ENCODE data around the gene WNK1.
"Not testable (repeated sequence)": the region's sequence is repeated elsewhere in the genome, so short reads cannot be mapped to it uniquely, and the experiment has no call there.

WNK1 gene

GRCh38 chr12:818733-819132, 66.4 kb downstream of the WNK1 start:
- DNase-seq = no peak

- DNase-seq = no peak
Observed at GRCh38 chr12:820336-820735, 68.0 kb downstream of the WNK1 start.

GRCh38 chr12:823028-823698, 70.8 kb downstream of the WNK1 start:
- DNase-seq = no peak

GRCh38 chr12:826331-826730, 74.0 kb downstream of the WNK1 start:
- no peak for DNase-seq

GRCh38 chr12:828726-829395, 76.5 kb downstream of the WNK1 start:
- DNase-seq = no peak

- no peak for DNase-seq
Observed at GRCh38 chr12:830111-830867, 77.9 kb downstream of the WNK1 start.

GRCh38 chr12:835754-836518, 83.6 kb downstream of the WNK1 start:
- DNase-seq = no peak

GRCh38 chr12:836952-837351, 84.6 kb downstream of the WNK1 start:
- DNase-seq = no peak

- DNase-seq = no peak
Observed at GRCh38 chr12:837548-837947, 85.2 kb downstream of the WNK1 start.

- DNase-seq = no peak
Observed at GRCh38 chr12:843609-844008, 91.2 kb downstream of the WNK1 start.

- no peak for DNase-seq
Observed at GRCh38 chr12:846421-846820, 94.0 kb downstream of the WNK1 start.

GRCh38 chr12:848173-848865, 95.9 kb downstream of the WNK1 start:
- DNase-seq = no peak

- DNase-seq = no peak
Observed at GRCh38 chr12:848882-849527, 96.6 kb downstream of the WNK1 start.

- not testable (repeated sequence) for DNase-seq
Observed at GRCh38 chr12:849733-850437, 97.5 kb downstream of the WNK1 start.

GRCh38 chr12:851343-851742, 99.0 kb downstream of the WNK1 start:
- no peak for DNase-seq

GRCh38 chr12:851913-852312, 99.5 kb downstream of the WNK1 start:
- no peak for DNase-seq

GRCh38 chr12:852864-853263, 100.5 kb downstream of the WNK1 start:
- DNase-seq = no peak

- no peak for DNase-seq
Observed at GRCh38 chr12:857611-858010, 105.2 kb downstream of the WNK1 start.

- no peak for DNase-seq
Observed at GRCh38 chr12:862303-862911, 110.0 kb downstream of the WNK1 start.

- DNase-seq = no peak
Observed at GRCh38 chr12:863285-863684, 110.9 kb downstream of the WNK1 start.

GRCh38 chr12:865614-866013, 113.2 kb downstream of the WNK1 start:
- no peak for DNase-seq

Data from NCI-H1436 treated with DMSO at 0.1 percent for 48 hours (cell line).